Spinal cord (tissue), 10 donors: ENCODE measurements around the gene PLLP. TPM values are rescaled to one million over a fixed set of nuclear protein-coding genes. Genes with fewer than 3 reads are reported as not detected.

Source experiments
- DNase-seq, 6 donors: peaks; one replicate each; pipeline versions ENCODE4 v3.0.0 to v3.0.0-alpha.2; 2013 to 2015; ENCODE audit warnings: low spot score in 6 of 6, low read depth in 4 of 6
- H3K27ac ChIP-seq: one replicate; pipeline ENCODE4 v1.5.1; 2013; ENCODE audit warnings: low read depth, low read length, control low read depth
- H3K27me3 ChIP-seq: one replicate; pipeline ENCODE4 v1.6.1; 2013; ENCODE audit warnings: low read length; ENCODE audit not compliant: control insufficient read depth, insufficient read depth
- H3K36me3 ChIP-seq: one replicate; pipeline ENCODE4 v1.6.1; 2013; ENCODE audit warnings: low read length; ENCODE audit not compliant: control insufficient read depth, insufficient read depth
- H3K4me1 ChIP-seq: one replicate; pipeline ENCODE4 v1.6.1; 2013; ENCODE audit warnings: low read length; ENCODE audit not compliant: control insufficient read depth, insufficient read depth
- H3K4me3 ChIP-seq: one replicate; pipeline ENCODE4 v1.5.1; 2013; ENCODE audit warnings: low read depth, low read length, control low read depth
- H3K9me3 ChIP-seq: one replicate; pipeline ENCODE4 v1.6.1; 2013; ENCODE audit warnings: low read length; ENCODE audit not compliant: control insufficient read depth, insufficient read depth
- WGBS: methylation state at CpG from one replicate; pipeline ENCODE4 v1.1.5; 2013; ENCODE audit warnings: missing lambda C conversion rate; ENCODE audit not compliant: insufficient coverage; 5-methylcytosine and 5-hydroxymethylcytosine counted together
- long read RNA-seq, 4 donors: transcript quantifications; one replicate each; lab custom pipeline, GENCODE V29; 2026
- polyA plus RNA-seq, 2 donors: library from polyadenylated mRNA; unstranded; fragments of 120-200 nt; gene quantifications; one replicate each; pipeline ENCODE4 v1.2.1, GENCODE V29; 2013; ENCODE audit not compliant: insufficient read length in 2 of 2
- total RNA-seq, 2 donors: library from RNA; depleted of rRNA in 1 of 2; stranded (reverse); fragments of 120-200 nt in 1 of 2; fragments of >200 nt in 1 of 2; gene quantifications; one replicate each; pipeline versions ENCODE4 v1.2.3 to v1.2.4, GENCODE V29; 2013 to 2014
- donor health status: healthy.

The PLLP gene
- 10 to 100 TPM; 19.1 to 20.9 TPM for total RNA-seq
- 10 to 100 TPM; 37.6 to 38.1 TPM for polyA plus RNA-seq
- long read RNA-seq, donor 1, transcript PLLP-201 (4 exons, 1,512 nt), result major isoform, 22 of 28 reads
- long read RNA-seq, donor 1, partial matches to known transcripts, result 6 of 28 reads
- long read RNA-seq, donor 1, other reads (novel, unspliced or antisense), result 0 of 28 reads
- long read RNA-seq, donor 2, transcript PLLP-201 (4 exons, 1,512 nt), result major isoform, 8 of 8 reads
- long read RNA-seq, donor 2, partial matches to known transcripts, result 0 of 8 reads
- long read RNA-seq, donor 2, other reads (novel, unspliced or antisense), result 0 of 8 reads
- long read RNA-seq, donor 3, transcript PLLP-201 (4 exons, 1,512 nt), result major isoform, 9 of 9 reads
- long read RNA-seq, donor 3, partial matches to known transcripts, result 0 of 9 reads
- long read RNA-seq, donor 3, other reads (novel, unspliced or antisense), result 0 of 9 reads
- long read RNA-seq, donor 4, transcript PLLP-201 (4 exons, 1,512 nt), result major isoform, 5 of 5 reads
- long read RNA-seq, donor 4, partial matches to known transcripts, result 0 of 5 reads
- long read RNA-seq, donor 4, other reads (novel, unspliced or antisense), result 0 of 5 reads

- H3K4me1 ChIP-seq, result peaks cover 31% of the 10 kb centered on the region
- DNase-seq, result peak in 2 of 6 donors; percentile 30 to 63
- H3K27ac ChIP-seq, result no peak within 1 kb of the TSS
- no peaks in the 10 kb centered on the region for H3K36me3 ChIP-seq
- H3K9me3 ChIP-seq, result no peaks in the 10 kb centered on the region
- WGBS, result under 1% methylated on average over 95 of the region's 95 CpGs
- peak within 1 kb of the TSS; percentile 53 for H3K4me3 ChIP-seq
- peaks cover 25% of the 10 kb centered on the region for H3K27me3 ChIP-seq
These were observed at the start of gene PLLP for GRCh38 chr16:57284209-57284951. Gene PLLP, minus strand, starts transcription at chr16:57284672. Its CDS starts 132 bp downstream, at chr16:57284540.

GRCh38 chr16:57333402-57333801 is 48.9 kb upstream of the PLLP start:
- Histone ChIP-seq H3K9me3 (no peaks in the 10 kb centered on the region), H3K4me3 (no peak overlapping the region), H3K36me3 (no peaks in the 10 kb centered on the region), H3K27me3 (no peaks in the 10 kb centered on the region), H3K4me1 (no peaks in the 10 kb centered on the region), H3K27ac (no peak overlapping the region)
- WGBS, result no CpG with 5 or more reads among the region's 1 CpG
- no peak for DNase-seq

- Histone ChIP-seq H3K9me3 (no peaks in the 10 kb centered on the region), H3K36me3 (no peaks in the 10 kb centered on the region), H3K4me3 (no peak overlapping the region), H3K27me3 (no peaks in the 10 kb centered on the region), H3K27ac (no peak overlapping the region), H3K4me1 (no peaks in the 10 kb centered on the region)
- WGBS, result 80% methylated on average over 1 of the region's 3 CpGs
- no peak for DNase-seq
These were observed 46.9 kb upstream of the PLLP start for GRCh38 chr16:57331355-57331754.

DNA sequence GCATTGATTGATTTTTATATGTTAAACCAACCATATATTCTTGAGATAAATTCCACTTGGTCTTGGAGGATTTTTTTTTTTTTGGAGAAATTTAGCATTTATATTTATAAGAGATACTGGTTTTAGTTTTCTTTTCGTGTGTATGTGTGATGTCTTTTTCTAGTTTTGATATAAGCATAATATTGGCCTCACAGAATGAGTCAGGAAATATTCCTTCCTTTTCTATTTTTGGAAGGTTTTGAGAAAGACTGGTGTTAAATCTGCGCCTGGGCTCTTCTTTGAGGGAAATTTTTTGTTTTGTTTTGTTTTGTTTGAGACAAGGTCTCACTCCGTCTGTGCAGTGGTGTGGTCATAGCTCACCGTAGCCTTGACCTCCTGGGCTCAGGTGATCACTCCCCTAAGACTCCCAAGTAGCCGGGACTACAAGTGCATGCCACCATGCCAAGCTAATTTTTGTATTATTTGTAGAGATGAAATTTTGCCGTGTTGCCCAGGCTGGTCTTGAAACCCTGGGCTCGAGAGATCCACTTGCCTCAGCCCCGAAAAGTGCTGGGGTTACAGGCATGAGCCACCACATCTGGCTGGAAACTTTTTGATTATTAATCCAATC is 45.4 kb upstream of the PLLP start:
- Histone ChIP-seq H3K9me3 (no peaks in the 10 kb centered on the region), H3K36me3 (no peaks in the 10 kb centered on the region), H3K27ac (no peak overlapping the region), H3K27me3 (no peaks in the 10 kb centered on the region), H3K4me3 (no peak overlapping the region), H3K4me1 (no peaks in the 10 kb centered on the region)
- WGBS, result 80% methylated on average over 1 of the region's 8 CpGs
- no peak for DNase-seq

DNA sequence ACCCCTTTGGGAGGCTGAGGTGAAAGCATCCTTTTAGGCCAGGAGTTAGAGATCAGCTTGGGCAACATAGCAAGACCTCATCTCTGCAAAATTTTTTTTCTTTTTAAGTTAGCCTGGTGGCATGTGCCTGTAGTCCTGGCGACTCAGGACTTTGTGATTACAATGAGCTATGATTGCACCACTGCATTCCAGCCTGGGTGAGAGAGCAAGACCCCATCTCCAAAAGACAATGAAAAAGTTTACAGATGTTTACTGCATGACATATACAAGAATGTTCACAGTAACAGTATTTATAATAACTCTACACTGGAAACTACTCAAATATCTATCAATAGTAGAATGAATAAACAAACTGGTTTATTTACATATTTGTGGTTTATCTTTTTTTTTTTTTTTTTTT is 41.0 kb upstream of the PLLP start:
- Histone ChIP-seq H3K9me3 (no peaks in the 10 kb centered on the region), H3K4me3 (no peak overlapping the region), H3K27ac (no peak overlapping the region), H3K36me3 (no peaks in the 10 kb centered on the region), H3K4me1 (no peaks in the 10 kb centered on the region), H3K27me3 (no peaks in the 10 kb centered on the region)
- no peak for DNase-seq
- WGBS, result 100% methylated on average over 1 of the region's 1 CpG

- Histone ChIP-seq H3K9me3 (no peaks in the 10 kb centered on the region), H3K27ac (no peak overlapping the region), H3K4me3 (no peak overlapping the region), H3K4me1 (no peaks in the 10 kb centered on the region), H3K27me3 (no peaks in the 10 kb centered on the region), H3K36me3 (no peaks in the 10 kb centered on the region)
- DNase-seq, result no peak
- WGBS, result no CpG with 5 or more reads among the region's 2 CpGs
These were observed 40.3 kb upstream of the PLLP start for GRCh38 chr16:57324749-57325148.

DNA sequence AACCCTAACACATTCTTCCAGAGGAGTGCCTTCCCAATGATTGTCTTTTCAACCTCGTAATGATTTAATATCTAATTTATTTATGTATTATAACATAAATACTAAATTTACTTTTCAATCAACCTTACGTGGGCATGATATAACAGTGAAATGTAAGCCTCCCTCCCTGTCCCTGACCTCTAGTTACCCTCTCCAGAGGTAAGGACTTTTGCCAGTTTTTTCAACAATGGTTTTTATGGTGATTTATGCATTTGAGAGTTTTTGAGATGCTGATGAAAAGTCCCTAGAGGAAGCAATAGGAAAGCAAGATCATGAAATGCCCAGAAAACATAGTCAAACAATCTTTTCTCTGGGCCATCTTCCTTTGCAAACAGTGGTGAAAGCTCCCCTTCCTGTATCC is 35.2 kb upstream of the PLLP start:
- no peaks in the 10 kb centered on the region for H3K27me3 ChIP-seq
- WGBS, result no CpG with 5 or more reads among the region's 2 CpGs

GRCh38 chr16:57318240-57318970 is 33.9 kb upstream of the PLLP start:
- Histone ChIP-seq H3K4me3 (no peak overlapping the region), H3K9me3 (no peaks in the 10 kb centered on the region), H3K27me3 (no peaks in the 10 kb centered on the region), H3K4me1 (peaks cover 4% of the 10 kb centered on the region), H3K36me3 (no peaks in the 10 kb centered on the region), H3K27ac (no peak overlapping the region)
- DNase-seq, result no peak
- 60% methylated on average over 10 of the region's 13 CpGs for WGBS

More for the DNA sequence above, 35.2 kb upstream of the PLLP start:
- Histone ChIP-seq H3K27ac (no peak overlapping the region), H3K4me1 (peaks cover 4% of the 10 kb centered on the region), H3K9me3 (no peaks in the 10 kb centered on the region), H3K36me3 (no peaks in the 10 kb centered on the region), H3K4me3 (no peak overlapping the region)
- DNase-seq, result no peak
